A673 (cell line): Measurements from ENCODE around the gene CEP97. TPM values are rescaled to one million over a fixed set of nuclear protein-coding genes. Genes with fewer than 3 reads are reported as not detected.
A peak's percentile ranks its signal among the peaks of the same experiment; 100 is the strongest.

ENCODE experiments used
- BruUV-seq: library from RNA; stranded (reverse); fragments of 400-500 nt; replicated peaks from 2 replicates; lab custom pipeline; 2021; lab: Mats Ljungman, UMichigan
- CTCF ChIA-PET: fragments of 300-600 bp; sonication (Branson Sonifier 250); formaldehyde crosslinking; loops from one replicate; lab custom pipeline; 2022; ENCODE audit warnings: antibody characterized with exemption; lab: Charles Lee
- POLR2A ChIA-PET: fragments of 300-600 bp; sonication (Branson Sonifier 250); formaldehyde crosslinking; loops from one replicate; lab custom pipeline; 2022; ENCODE audit warnings: antibody characterized with exemption; ENCODE audit not compliant: low non-redundant PET; lab: Charles Lee
- DNase-seq: peaks from one replicate; pipeline ENCODE4 v3.0.0-alpha.2; 2015; ENCODE audit warnings: low spot score
- H3K27ac ChIP-seq: fragments of 200-600 bp; sonication (generic); 2 replicates; pipeline ENCODE4 v1.5.1; 2016; ENCODE audit warnings: mixed run types, low read depth, mild to moderate bottlenecking, mixed read lengths, antibody characterized with exemption, low read length; ENCODE audit not compliant: poor library complexity, severe bottlenecking
- H3K27me3 ChIP-seq: fragments of 200-600 bp; sonication (generic); replicated peaks from 2 replicates; pipeline ENCODE4 v1.6.1; 2017; ENCODE audit warnings: mixed run types, low read depth, mild to moderate bottlenecking, mixed read lengths, antibody characterized with exemption, low read length; ENCODE audit not compliant: insufficient read depth, poor library complexity
- H3K36me3 ChIP-seq: fragments of 200-600 bp; sonication (generic); 2 replicates; pipeline ENCODE4 v1.6.1; 2016; ENCODE audit warnings: mixed run types, mild to moderate bottlenecking, mixed read lengths, antibody characterized with exemption, low read length; ENCODE audit not compliant: insufficient read depth, poor library complexity, severe bottlenecking
- H3K4me1 ChIP-seq: fragments of 200-600 bp; sonication (generic); 2 replicates; pipeline ENCODE4 v1.6.1; 2017; ENCODE audit warnings: mixed run types, mild to moderate bottlenecking, mixed read lengths, antibody characterized with exemption, low read length; ENCODE audit not compliant: insufficient read depth, poor library complexity, severe bottlenecking
- H3K4me3 ChIP-seq: fragments of 200-600 bp; sonication (generic); 2 replicates; pipeline ENCODE4 v1.5.1; 2016; ENCODE audit warnings: low read depth, mixed run types, mild to moderate bottlenecking, mixed read lengths, low read length; ENCODE audit not compliant: poor library complexity, severe bottlenecking
- H3K9me3 ChIP-seq: fragments of 200-600 bp; sonication (generic); 2 replicates; pipeline ENCODE4 v1.6.1; 2016; ENCODE audit warnings: mixed run types, low read depth, mild to moderate bottlenecking, mixed read lengths, antibody characterized with exemption, low read length; ENCODE audit not compliant: poor library complexity, severe bottlenecking
- CTCF ChIP-seq: fragments of 300-800, 200-600 bp; sonication (generic); conservative IDR thresholded peaks from 2 replicates; pipeline ENCODE4 v1.5.1; 2017; ENCODE audit warnings: low read depth, mild to moderate bottlenecking, antibody characterized with exemption, low read length, moderate library complexity, mixed read lengths
- EZH2 ChIP-seq: fragments of 200-600 bp; sonication (generic); IDR thresholded peaks from 2 replicates; pipeline ENCODE4 v1.6.1; 2017; ENCODE audit warnings: borderline replicate concordance, low read depth, mild to moderate bottlenecking, mixed read lengths, antibody characterized with exemption, low read length; ENCODE audit not compliant: poor library complexity, severe bottlenecking
- intact Hi-C: fragments of 100-400 bp; cut with micrococcal nuclease; formaldehyde crosslinking; loops from one replicate; pipeline ENCODE4 v1.10.0; 2022; ENCODE audit not compliant: unreplicated experiment
- total RNA-seq: library from RNA; stranded (reverse); gene quantifications from 2 replicates; pipeline ENCODE4 v1.2.3, GENCODE V29; 2021

CEP97 gene
- total RNA-seq, 1 experiment from 2014 or later, result 19.7 TPM

GRCh38 chr3:101720851-101721840 lies 3.3 kb upstream of the CEP97 start:
- POLR2A ChIA-PET, result interaction anchor here (0.6 kb wide), 1 partner anchor 536 kb away, joined by 3 read pairs; no protein-coding TSS in a partner anchor
- DNase-seq, result peak; percentile 45
- TF ChIP-seq EZH2, result no peak
- TF ChIP-seq CTCF, result no peak

GRCh38 chr3:101722394-101723173 lies 1.8 kb upstream of the CEP97 start:
- ChIA-PET CTCF (no interaction called here), POLR2A (no interaction called here)
- no TSS peak for BruUV-seq

More at GRCh38 chr3:101720851-101721840, 3.3 kb upstream of the CEP97 start:
- peaks cover 16% of the 10 kb centered on the region for H3K4me1 ChIP-seq
- CTCF ChIA-PET, result no interaction called here
- intact Hi-C loops, result no loop called here
- H3K9me3 ChIP-seq, result no peaks in the 10 kb centered on the region
- no peaks in the 10 kb centered on the region for H3K36me3 ChIP-seq
- H3K27ac ChIP-seq, result peak overlapping the region; percentile 72
- H3K27me3 ChIP-seq, result no peaks in the 10 kb centered on the region
- H3K4me3 ChIP-seq, result no peak overlapping the region
- BruUV-seq, result no TSS peak

More at GRCh38 chr3:101722394-101723173, 1.8 kb upstream of the CEP97 start:
- Histone ChIP-seq H3K4me1 (peaks cover 23% of the 10 kb centered on the region), H3K36me3 (peaks cover 13% of the 10 kb centered on the region), H3K27ac (peak overlapping the region; percentile 72), H3K27me3 (no peaks in the 10 kb centered on the region), H3K9me3 (no peaks in the 10 kb centered on the region), H3K4me3 (no peak overlapping the region)
- DNase-seq, result no peak
- intact Hi-C loops, result no loop called here
- no peak for TF ChIP-seq EZH2
- TF ChIP-seq CTCF, result no peak
